ENCODE results near the gene HNRNPM.

- TF ChIP-seq, protein P1, sequence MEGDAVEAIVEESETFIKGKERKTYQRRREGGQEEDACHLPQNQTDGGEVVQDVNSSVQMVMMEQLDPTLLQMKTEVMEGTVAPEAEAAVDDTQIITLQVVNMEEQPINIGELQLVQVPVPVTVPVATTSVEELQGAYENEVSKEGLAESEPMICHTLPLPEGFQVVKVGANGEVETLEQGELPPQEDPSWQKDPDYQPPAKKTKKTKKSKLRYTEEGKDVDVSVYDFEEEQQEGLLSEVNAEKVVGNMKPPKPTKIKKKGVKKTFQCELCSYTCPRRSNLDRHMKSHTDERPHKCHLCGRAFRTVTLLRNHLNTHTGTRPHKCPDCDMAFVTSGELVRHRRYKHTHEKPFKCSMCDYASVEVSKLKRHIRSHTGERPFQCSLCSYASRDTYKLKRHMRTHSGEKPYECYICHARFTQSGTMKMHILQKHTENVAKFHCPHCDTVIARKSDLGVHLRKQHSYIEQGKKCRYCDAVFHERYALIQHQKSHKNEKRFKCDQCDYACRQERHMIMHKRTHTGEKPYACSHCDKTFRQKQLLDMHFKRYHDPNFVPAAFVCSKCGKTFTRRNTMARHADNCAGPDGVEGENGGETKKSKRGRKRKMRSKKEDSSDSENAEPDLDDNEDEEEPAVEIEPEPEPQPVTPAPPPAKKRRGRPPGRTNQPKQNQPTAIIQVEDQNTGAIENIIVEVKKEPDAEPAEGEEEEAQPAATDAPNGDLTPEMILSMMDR (IDR thresholded peaks at IDR 0.05; ENCODE audit: insufficient read depth, low read length): no peak
- TF ChIP-seq POLR2AphosphoS5 (IDR thresholded peaks at IDR 0.05; ENCODE audit: low read depth): peak; percentile 57
- TF ChIP-seq, protein P2, sequence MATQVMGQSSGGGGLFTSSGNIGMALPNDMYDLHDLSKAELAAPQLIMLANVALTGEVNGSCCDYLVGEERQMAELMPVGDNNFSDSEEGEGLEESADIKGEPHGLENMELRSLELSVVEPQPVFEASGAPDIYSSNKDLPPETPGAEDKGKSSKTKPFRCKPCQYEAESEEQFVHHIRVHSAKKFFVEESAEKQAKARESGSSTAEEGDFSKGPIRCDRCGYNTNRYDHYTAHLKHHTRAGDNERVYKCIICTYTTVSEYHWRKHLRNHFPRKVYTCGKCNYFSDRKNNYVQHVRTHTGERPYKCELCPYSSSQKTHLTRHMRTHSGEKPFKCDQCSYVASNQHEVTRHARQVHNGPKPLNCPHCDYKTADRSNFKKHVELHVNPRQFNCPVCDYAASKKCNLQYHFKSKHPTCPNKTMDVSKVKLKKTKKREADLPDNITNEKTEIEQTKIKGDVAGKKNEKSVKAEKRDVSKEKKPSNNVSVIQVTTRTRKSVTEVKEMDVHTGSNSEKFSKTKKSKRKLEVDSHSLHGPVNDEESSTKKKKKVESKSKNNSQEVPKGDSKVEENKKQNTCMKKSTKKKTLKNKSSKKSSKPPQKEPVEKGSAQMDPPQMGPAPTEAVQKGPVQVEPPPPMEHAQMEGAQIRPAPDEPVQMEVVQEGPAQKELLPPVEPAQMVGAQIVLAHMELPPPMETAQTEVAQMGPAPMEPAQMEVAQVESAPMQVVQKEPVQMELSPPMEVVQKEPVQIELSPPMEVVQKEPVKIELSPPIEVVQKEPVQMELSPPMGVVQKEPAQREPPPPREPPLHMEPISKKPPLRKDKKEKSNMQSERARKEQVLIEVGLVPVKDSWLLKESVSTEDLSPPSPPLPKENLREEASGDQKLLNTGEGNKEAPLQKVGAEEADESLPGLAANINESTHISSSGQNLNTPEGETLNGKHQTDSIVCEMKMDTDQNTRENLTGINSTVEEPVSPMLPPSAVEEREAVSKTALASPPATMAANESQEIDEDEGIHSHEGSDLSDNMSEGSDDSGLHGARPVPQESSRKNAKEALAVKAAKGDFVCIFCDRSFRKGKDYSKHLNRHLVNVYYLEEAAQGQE (IDR thresholded peaks at IDR 0.05; ENCODE audit: insufficient replicate concordance, low read depth): no peak
- TF ChIP-seq SPI1 (IDR thresholded peaks at IDR 0.05; ENCODE audit: borderline replicate concordance, low read depth): no peak
These were observed 74.6 kb downstream of the HNRNPM start for GRCh38 chr19:8519388-8519787.

Data from HL-60 (cell line).